ENCODE results near the gene TP53RK. TPM values are rescaled to one million over a fixed set of nuclear protein-coding genes. Genes with fewer than 3 reads are reported as not detected.

The TP53RK gene
- total RNA-seq, 5 donors from 2014 or later (not counting 1 experiment from before 2014, with no cell fraction given), result 5.8 to 23.2 (median 21.9) TPM

DNA sequence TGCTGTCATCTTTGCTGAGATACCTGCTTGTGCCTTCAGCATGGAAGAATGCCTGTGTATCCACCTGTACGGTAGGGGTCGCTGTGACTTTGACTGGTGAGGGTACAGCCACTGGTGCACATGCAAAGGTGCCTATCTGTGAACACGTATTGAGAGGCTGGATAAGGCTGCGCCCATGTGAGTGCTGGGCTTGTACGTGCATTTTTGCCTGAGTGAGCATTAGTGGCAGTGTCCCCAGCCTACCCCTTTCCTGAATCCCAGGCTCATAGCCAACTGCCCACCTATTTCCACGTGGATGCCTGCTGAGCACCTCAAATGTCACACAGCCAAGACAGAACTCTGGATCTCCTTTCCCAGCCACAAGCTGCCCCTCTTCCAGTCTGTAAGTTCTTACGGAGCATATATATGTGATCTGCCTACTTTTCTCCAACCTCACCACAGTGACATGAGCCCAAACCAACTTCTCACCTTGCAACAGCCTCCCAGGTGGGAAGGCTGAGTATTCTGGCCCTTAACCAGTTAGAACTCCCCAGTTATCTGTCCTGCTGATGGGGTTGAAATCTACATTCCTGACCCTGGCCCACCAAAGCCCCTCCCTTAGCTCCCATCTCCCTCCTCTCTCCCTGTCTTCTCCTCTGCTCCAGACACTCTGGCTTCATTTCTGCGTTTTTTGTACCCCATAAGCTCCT lies 19.1 kb upstream of the TP53RK start:
- DNase-seq (peak in 1 of 35 experiments; percentile 25), ATAC-seq (replicated peaks in 1 of 4) (no peak)
- peak overlapping the region in 1 of 3 donors; percentile 71 for H3K4me3 Mint-ChIP-seq
- Histone ChIP-seq H3K27ac (ENCODE audit: low read length) (no peak overlapping the region), H3K4me3 (ENCODE audit: control insufficient read depth in 1 of 2, extremely low read depth in 1 of 2, low read length in 1 of 2) (no peak overlapping the region), H3K36me3 (ENCODE audit: control insufficient read depth in 2 of 2, extremely low read depth in 1 of 2, insufficient read depth in 1 of 2, low read length in 1 of 2) (no peaks in the 10 kb centered on the region), H3K4me1 (ENCODE audit: control insufficient read depth in 1 of 2, extremely low read depth in 1 of 2, insufficient read depth in 2 of 2, low read length in 2 of 2) (peaks cover 0 to 7% of the 10 kb centered on the region in 2 experiments), H3K9me3 (no peaks in the 10 kb centered on the region), H3K27me3 (replicated peaks in 1 of 2; ENCODE audit: control insufficient read depth in 2 of 2, extremely low read depth in 1 of 2, insufficient read depth in 2 of 2, low read length in 1 of 2) (peaks cover 0 to 48% of the 10 kb centered on the region in 2 experiments)
- 66% methylated on average over 6 of the region's 8 CpGs for WGBS (ENCODE audit: insufficient coverage)
- no peaks in the 10 kb centered on the region for H3K36me3 Mint-ChIP-seq
- H3K9me3 Mint-ChIP-seq, result peaks cover 0 to 10% (median 8%) of the 10 kb centered on the region in 3 donors
- ChIA-PET POLR2A (no interaction called here), CTCF (interaction anchor here in 1 of 2 donors (0.5 kb wide), 2 partner anchors 13 to 43 kb away, joined by 3 to 7 read pairs; no protein-coding TSS in a partner anchor)
- H3K27ac Mint-ChIP-seq, result no peak overlapping the region
- H3K27me3 Mint-ChIP-seq, result peaks cover 63 to 72% of the 10 kb centered on the region in 2 donors
- peaks cover 13 to 16% (median 13%) of the 10 kb centered on the region in 3 donors for H3K4me1 Mint-ChIP-seq

DNA sequence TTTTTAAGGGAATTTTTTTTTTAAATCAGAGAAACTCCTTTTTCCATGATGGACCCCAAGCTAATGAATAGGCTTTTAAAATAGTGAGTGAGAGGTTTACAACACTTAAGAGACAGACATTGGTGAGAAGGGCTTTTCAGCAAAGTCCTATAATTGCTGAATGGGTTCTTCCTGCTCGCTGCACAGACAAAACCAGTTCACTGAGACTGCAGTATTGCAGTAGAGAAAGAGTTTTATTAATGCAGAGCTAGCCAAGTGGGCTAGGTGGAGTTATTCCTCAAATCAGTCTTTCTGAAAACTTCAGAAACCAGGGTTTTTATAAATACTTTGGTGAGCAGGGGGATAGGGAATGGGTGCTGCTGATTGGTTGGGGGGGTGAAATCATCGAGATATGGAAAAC lies 17.0 kb upstream of the TP53RK start:
- CTCF ChIA-PET, result no interaction called here
- H3K27ac Mint-ChIP-seq, result no peak overlapping the region
- POLR2A ChIA-PET, result no interaction called here

DNA sequence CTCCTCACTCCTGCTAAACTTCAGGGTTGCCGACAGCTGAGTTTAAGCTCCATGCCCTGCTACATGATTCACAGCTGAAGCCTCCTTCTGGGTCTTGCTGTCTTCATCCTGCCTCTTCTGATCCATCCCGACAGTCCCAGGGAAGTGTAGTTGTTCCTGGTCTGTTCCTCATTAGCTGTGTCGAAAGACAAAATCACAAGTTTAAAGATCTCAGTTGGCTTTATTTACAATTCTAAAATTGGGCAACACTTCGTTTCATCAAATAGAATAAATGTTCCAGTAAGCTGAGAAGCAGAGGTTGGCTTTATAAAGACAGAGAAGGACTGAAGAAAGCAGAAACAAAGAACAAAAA lies 16.1 kb upstream of the TP53RK start:
- no peaks in the 10 kb centered on the region for H3K36me3 Mint-ChIP-seq
- ChIA-PET CTCF (no interaction called here), POLR2A (no interaction called here)
- ATAC-seq (replicated peaks in 1 of 4) (no peak), DNase-seq (no peak)
- no peaks in the 10 kb centered on the region for H3K36me3 ChIP-seq (ENCODE audit: control insufficient read depth in 2 of 2, extremely low read depth in 1 of 2, insufficient read depth in 1 of 2, low read length in 1 of 2)
- peaks cover 0 to 7% of the 10 kb centered on the region in 2 experiments for H3K4me1 ChIP-seq (ENCODE audit: control insufficient read depth in 1 of 2, extremely low read depth in 1 of 2, insufficient read depth in 2 of 2, low read length in 2 of 2)
- no peak overlapping the region for H3K27ac Mint-ChIP-seq
- H3K27ac ChIP-seq (ENCODE audit: low read length), result no peak overlapping the region
- H3K27me3 Mint-ChIP-seq, result peaks cover 53 to 57% of the 10 kb centered on the region in 2 donors
- WGBS (ENCODE audit: insufficient coverage), result 100% methylated on average over 1 of the region's 4 CpGs
- peaks cover 0 to 10% (median 8%) of the 10 kb centered on the region in 3 donors for H3K9me3 Mint-ChIP-seq
- H3K27me3 ChIP-seq (replicated peaks in 1 of 2; ENCODE audit: control insufficient read depth in 2 of 2, extremely low read depth in 1 of 2, insufficient read depth in 2 of 2, low read length in 1 of 2), result peaks cover 0 to 32% of the 10 kb centered on the region in 2 experiments
- H3K4me3 ChIP-seq (ENCODE audit: control insufficient read depth in 1 of 2, extremely low read depth in 1 of 2, low read length in 1 of 2), result no peak overlapping the region
- H3K9me3 ChIP-seq, result no peaks in the 10 kb centered on the region
- no peak overlapping the region for H3K4me3 Mint-ChIP-seq
- peaks cover 10 to 14% (median 11%) of the 10 kb centered on the region in 3 donors for H3K4me1 Mint-ChIP-seq

More for the DNA sequence above, 17.0 kb upstream of the TP53RK start:
- Histone ChIP-seq H3K4me3 (ENCODE audit: control insufficient read depth in 1 of 2, extremely low read depth in 1 of 2, low read length in 1 of 2) (peak overlapping the region in 1 of 2 donors; percentile 7), H3K27ac (ENCODE audit: low read length) (no peak overlapping the region), H3K9me3 (no peaks in the 10 kb centered on the region), H3K4me1 (ENCODE audit: control insufficient read depth in 1 of 2, extremely low read depth in 1 of 2, insufficient read depth in 2 of 2, low read length in 2 of 2) (peaks cover 0 to 7% of the 10 kb centered on the region in 2 experiments), H3K27me3 (replicated peaks in 1 of 2; ENCODE audit: control insufficient read depth in 2 of 2, extremely low read depth in 1 of 2, insufficient read depth in 2 of 2, low read length in 1 of 2) (peaks cover 0 to 39% of the 10 kb centered on the region in 2 experiments), H3K36me3 (ENCODE audit: control insufficient read depth in 2 of 2, extremely low read depth in 1 of 2, insufficient read depth in 1 of 2, low read length in 1 of 2) (no peaks in the 10 kb centered on the region)
- ATAC-seq (replicated peaks in 1 of 4), result no peak
- DNase-seq, result no peak
- H3K4me1 Mint-ChIP-seq, result peaks cover 13 to 16% (median 13%) of the 10 kb centered on the region in 3 donors
- no peaks in the 10 kb centered on the region for H3K36me3 Mint-ChIP-seq
- peaks cover 57% of the 10 kb centered on the region in 2 donors for H3K27me3 Mint-ChIP-seq
- H3K4me3 Mint-ChIP-seq, result no peak overlapping the region
- 50% methylated on average over 1 of the region's 2 CpGs for WGBS (ENCODE audit: insufficient coverage)
- H3K9me3 Mint-ChIP-seq, result peaks cover 0 to 10% (median 8%) of the 10 kb centered on the region in 3 donors

DNA sequence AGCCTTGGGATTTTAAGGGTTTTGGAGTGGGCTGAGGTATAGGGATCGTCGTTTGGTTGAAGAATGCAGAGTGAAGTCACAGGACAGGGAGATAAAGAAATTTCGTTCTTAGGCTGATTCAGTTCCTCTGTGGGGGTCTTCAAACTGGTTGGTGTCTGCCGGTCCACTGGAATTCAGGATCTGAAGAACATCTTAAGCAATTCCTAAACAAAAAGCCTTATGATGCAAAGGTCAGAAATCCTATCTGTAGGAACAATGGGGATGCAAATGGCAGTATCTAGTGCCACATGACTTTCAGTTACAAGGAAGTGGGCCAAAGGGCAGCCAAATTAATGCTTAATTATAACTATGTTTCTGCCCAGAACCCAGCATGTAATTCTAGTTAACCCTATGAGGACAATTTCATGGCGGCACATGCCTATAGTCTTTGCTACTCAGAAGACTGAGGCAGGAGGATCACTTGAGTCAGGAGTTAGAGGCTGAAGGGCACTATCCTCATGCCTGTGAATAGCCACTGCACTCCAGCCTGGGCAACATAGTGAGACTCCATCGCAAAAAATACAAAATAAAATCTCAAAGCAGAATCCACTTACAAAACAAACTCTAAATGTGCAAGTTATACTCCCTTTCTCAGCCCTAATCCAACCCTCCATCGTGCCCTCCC lies 15.6 kb upstream of the TP53RK start:
- H3K4me1 ChIP-seq (ENCODE audit: control insufficient read depth in 1 of 2, extremely low read depth in 1 of 2, insufficient read depth in 2 of 2, low read length in 2 of 2), result peaks cover 0 to 5% of the 10 kb centered on the region in 2 experiments
- H3K27me3 ChIP-seq (replicated peaks in 1 of 2; ENCODE audit: control insufficient read depth in 2 of 2, extremely low read depth in 1 of 2, insufficient read depth in 2 of 2, low read length in 1 of 2), result peaks cover 0 to 29% of the 10 kb centered on the region in 2 experiments
- POLR2A ChIA-PET, result interaction anchor here in 1 of 2 donors (0.6 kb wide), 1 partner anchor 30 kb away, joined by 4 read pairs; no protein-coding TSS in a partner anchor
- no peak for DNase-seq
- Mint-ChIP-seq H3K9me3 (peaks cover 0 to 10% (median 8%) of the 10 kb centered on the region in 3 donors), H3K36me3 (no peaks in the 10 kb centered on the region), H3K27me3 (peaks cover 52 to 57% of the 10 kb centered on the region in 2 donors), H3K27ac (no peak overlapping the region), H3K4me3 (no peak overlapping the region), H3K4me1 (peaks cover 5 to 9% (median 6%) of the 10 kb centered on the region in 3 donors)
- no peaks in the 10 kb centered on the region for H3K9me3 ChIP-seq
- no peak overlapping the region for H3K4me3 ChIP-seq (ENCODE audit: control insufficient read depth in 1 of 2, extremely low read depth in 1 of 2, low read length in 1 of 2)
- no peaks in the 10 kb centered on the region for H3K36me3 ChIP-seq (ENCODE audit: control insufficient read depth in 2 of 2, extremely low read depth in 1 of 2, insufficient read depth in 1 of 2, low read length in 1 of 2)
- 82% methylated on average over 6 of the region's 7 CpGs for WGBS (ENCODE audit: insufficient coverage)
- no peak overlapping the region for H3K27ac ChIP-seq (ENCODE audit: low read length)
- ATAC-seq (replicated peaks in 1 of 4), result no peak
- CTCF ChIA-PET, result no interaction called here

DNA sequence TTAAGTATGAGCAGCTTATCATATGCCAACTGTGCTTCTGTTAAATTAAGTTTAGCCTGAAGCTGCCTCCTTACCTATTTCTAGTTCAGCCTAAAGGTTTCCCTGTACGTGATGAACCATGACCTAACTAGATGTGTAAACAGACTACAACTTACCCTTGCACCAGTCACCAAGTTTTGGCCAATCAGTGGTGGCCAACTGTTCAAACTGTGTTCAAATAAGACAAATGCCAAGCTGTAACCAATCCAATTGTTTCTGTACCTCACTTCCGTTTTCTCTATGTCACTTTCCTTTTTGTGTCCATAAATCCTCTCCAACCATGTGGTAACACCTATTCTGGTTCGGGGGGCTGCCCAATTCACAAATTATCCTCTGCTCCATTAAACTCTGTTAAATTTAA lies 14.2 kb upstream of the TP53RK start:
- H3K27me3 ChIP-seq (replicated peaks in 1 of 2; ENCODE audit: control insufficient read depth in 2 of 2, extremely low read depth in 1 of 2, insufficient read depth in 2 of 2, low read length in 1 of 2), result peaks cover 0 to 22% of the 10 kb centered on the region in 2 experiments
- ChIA-PET POLR2A (interaction anchor here in 1 of 2 donors (0.7 kb wide), 1 partner anchor 1099 kb away, joined by 3 read pairs; no protein-coding TSS in a partner anchor), CTCF (interaction anchor here in 1 of 2 donors (1.2 kb wide), 1 partner anchor 17 kb away, joined by 4 read pairs; no protein-coding TSS in a partner anchor)
- H3K36me3 Mint-ChIP-seq, result no peaks in the 10 kb centered on the region
- peaks cover 53 to 59% of the 10 kb centered on the region in 2 donors for H3K27me3 Mint-ChIP-seq
- H3K9me3 ChIP-seq, result no peaks in the 10 kb centered on the region
- WGBS (ENCODE audit: insufficient coverage), result 100% methylated on average over 2 of the region's 3 CpGs
- H3K27ac Mint-ChIP-seq, result no peak overlapping the region
- ATAC-seq (replicated peaks in 1 of 4) (no peak), DNase-seq (no peak)
- peaks cover 0 to 10% (median 8%) of the 10 kb centered on the region in 3 donors for H3K9me3 Mint-ChIP-seq
- H3K4me1 Mint-ChIP-seq, result peaks cover 0 to 2% (median 0%) of the 10 kb centered on the region in 3 donors
- no peak overlapping the region for H3K27ac ChIP-seq (ENCODE audit: low read length)
- no peak overlapping the region for H3K4me3 ChIP-seq (ENCODE audit: control insufficient read depth in 1 of 2, extremely low read depth in 1 of 2, low read length in 1 of 2)
- H3K36me3 ChIP-seq (ENCODE audit: control insufficient read depth in 2 of 2, extremely low read depth in 1 of 2, insufficient read depth in 1 of 2, low read length in 1 of 2), result no peaks in the 10 kb centered on the region
- H3K4me1 ChIP-seq (ENCODE audit: control insufficient read depth in 1 of 2, extremely low read depth in 1 of 2, insufficient read depth in 2 of 2, low read length in 2 of 2), result no peaks in the 10 kb centered on the region
- H3K4me3 Mint-ChIP-seq, result no peak overlapping the region

DNA sequence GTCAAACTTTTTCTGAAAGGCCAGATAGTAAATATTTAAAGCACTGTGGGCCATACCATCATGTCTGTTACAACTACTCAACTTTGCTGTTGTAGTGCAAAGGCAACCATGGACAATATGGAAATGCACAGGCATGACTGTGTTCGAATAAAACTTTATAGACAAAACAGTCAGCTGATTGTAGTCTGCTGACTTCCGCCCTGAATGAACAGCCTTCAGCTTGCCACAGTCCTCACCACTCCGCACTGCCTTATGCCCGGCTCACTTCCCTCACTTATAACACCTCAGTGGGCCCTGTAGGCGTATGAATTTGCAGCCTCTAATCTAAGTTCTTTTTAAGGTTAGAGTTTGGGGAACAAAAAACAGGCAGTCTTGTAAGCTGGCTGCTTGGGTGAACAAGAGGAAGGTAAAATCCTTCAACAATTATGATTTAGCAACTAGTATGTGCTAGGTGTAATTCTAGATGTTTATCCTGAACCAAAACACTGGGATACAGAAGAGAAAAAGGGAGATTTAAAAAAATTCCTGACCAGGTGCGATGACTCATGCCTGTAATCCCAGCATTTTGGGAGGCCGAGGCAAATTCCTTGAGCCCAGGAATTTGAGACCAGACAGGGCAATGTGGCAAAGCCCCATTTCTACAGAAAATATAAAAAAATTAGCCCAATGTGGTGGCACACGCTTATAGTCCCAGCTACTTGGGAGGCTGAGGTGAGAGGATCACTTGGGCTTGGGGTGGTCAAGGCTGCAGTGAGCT lies 13.4 kb upstream of the TP53RK start:
- ATAC-seq (replicated peaks in 1 of 4) (no peak), DNase-seq (no peak)
- no peaks in the 10 kb centered on the region for H3K36me3 ChIP-seq (ENCODE audit: control insufficient read depth in 2 of 2, extremely low read depth in 1 of 2, insufficient read depth in 1 of 2, low read length in 1 of 2)
- Mint-ChIP-seq H3K27me3 (peaks cover 51 to 58% of the 10 kb centered on the region in 2 donors), H3K4me3 (no peak overlapping the region), H3K36me3 (no peaks in the 10 kb centered on the region), H3K4me1 (no peaks in the 10 kb centered on the region), H3K9me3 (peaks cover 0 to 10% (median 8%) of the 10 kb centered on the region in 3 donors), H3K27ac (no peak overlapping the region)
- peaks cover 0 to 16% of the 10 kb centered on the region in 2 experiments for H3K27me3 ChIP-seq (replicated peaks in 1 of 2; ENCODE audit: control insufficient read depth in 2 of 2, extremely low read depth in 1 of 2, insufficient read depth in 2 of 2, low read length in 1 of 2)
- CTCF ChIA-PET, result interaction anchor here in 1 of 2 donors (0.6 kb wide), 1 partner anchor 1333 kb away, joined by 3 read pairs; no protein-coding TSS in a partner anchor
- POLR2A ChIA-PET, result no interaction called here
- H3K9me3 ChIP-seq, result no peaks in the 10 kb centered on the region
- H3K4me3 ChIP-seq (ENCODE audit: control insufficient read depth in 1 of 2, extremely low read depth in 1 of 2, low read length in 1 of 2), result no peak overlapping the region
- H3K27ac ChIP-seq (ENCODE audit: low read length), result no peak overlapping the region
- WGBS (ENCODE audit: insufficient coverage), result 89% methylated on average over 2 of the region's 8 CpGs
- no peaks in the 10 kb centered on the region for H3K4me1 ChIP-seq (ENCODE audit: control insufficient read depth in 1 of 2, extremely low read depth in 1 of 2, insufficient read depth in 2 of 2, low read length in 2 of 2)

All from T-cell (primary cell).